Measurements from ENCODE around the gene ABCG2. TPM values are rescaled to one million over a fixed set of nuclear protein-coding genes. Genes with fewer than 3 reads are reported as not detected.

Gene ABCG2
- total RNA-seq, 2 experiments from 2014 or later = 1.8 to 4.4 TPM

GRCh38 chr4:88098993-88099752 is 59.3 kb downstream of the ABCG2 start:
- CTCF ChIA-PET = interaction anchor here (0.7 to 1.0 kb wide), 2 partner anchors 12 to 17 kb away, joined by 3 read pairs; no protein-coding TSS in a partner anchor
- Mint-ChIP-seq H3K4me3 (no peak overlapping the region), H3K27ac (no peak overlapping the region), H3K36me3 (no peaks in the 10 kb centered on the region), H3K4me1 (no peaks in the 10 kb centered on the region), H3K9me3 (ENCODE audit: low read depth) (no peaks in the 10 kb centered on the region), H3K27me3 (peaks cover 10% of the 10 kb centered on the region)
- DNase-seq (no peak), ATAC-seq (no peak)

- Mint-ChIP-seq H3K4me1 (no peaks in the 10 kb centered on the region), H3K27ac (no peak overlapping the region), H3K27me3 (peaks cover 4% of the 10 kb centered on the region), H3K36me3 (no peaks in the 10 kb centered on the region), H3K4me3 (no peak overlapping the region), H3K9me3 (ENCODE audit: low read depth) (no peaks in the 10 kb centered on the region)
- CTCF ChIA-PET = no interaction called here
- DNase-seq (no peak), ATAC-seq (no peak)
Observed at GRCh38 chr4:88097781-88098180, 60.7 kb downstream of the ABCG2 start.

GRCh38 chr4:88097301-88097700 is 61.1 kb downstream of the ABCG2 start:
- H3K4me3 Mint-ChIP-seq = no peak overlapping the region
- H3K27me3 Mint-ChIP-seq = peaks cover 4% of the 10 kb centered on the region

GRCh38 chr4:88093874-88094273 is 64.6 kb downstream of the ABCG2 start:
- Mint-ChIP-seq H3K4me1 (no peaks in the 10 kb centered on the region), H3K27ac (no peak overlapping the region), H3K9me3 (ENCODE audit: low read depth) (no peaks in the 10 kb centered on the region), H3K36me3 (no peaks in the 10 kb centered on the region), H3K27me3 (no peaks in the 10 kb centered on the region), H3K4me3 (no peak overlapping the region)
- CTCF ChIA-PET = no interaction called here
- no peak for ATAC-seq
- no peak for DNase-seq

More at GRCh38 chr4:88097301-88097700, 61.1 kb downstream of the ABCG2 start:
- H3K4me1 Mint-ChIP-seq = no peaks in the 10 kb centered on the region
- no peaks in the 10 kb centered on the region for H3K36me3 Mint-ChIP-seq
- H3K9me3 Mint-ChIP-seq (ENCODE audit: low read depth) = no peaks in the 10 kb centered on the region
- no peak overlapping the region for H3K27ac Mint-ChIP-seq
- DNase-seq = no peak
- CTCF ChIA-PET = no interaction called here
- ATAC-seq = no peak

GRCh38 chr4:88091378-88091777 is 67.1 kb downstream of the ABCG2 start:
- H3K36me3 Mint-ChIP-seq = no peaks in the 10 kb centered on the region
- peaks cover 3% of the 10 kb centered on the region for H3K27me3 Mint-ChIP-seq
- no peak overlapping the region for H3K27ac Mint-ChIP-seq
- no peak for DNase-seq
- H3K9me3 Mint-ChIP-seq (ENCODE audit: low read depth) = no peaks in the 10 kb centered on the region
- CTCF ChIA-PET = no interaction called here
- H3K4me1 Mint-ChIP-seq = no peaks in the 10 kb centered on the region
- no peak for ATAC-seq
- H3K4me3 Mint-ChIP-seq = no peak overlapping the region

GRCh38 chr4:88090898-88091297 is 67.5 kb downstream of the ABCG2 start:
- Mint-ChIP-seq H3K27ac (no peak overlapping the region), H3K27me3 (peaks cover 3% of the 10 kb centered on the region), H3K4me3 (no peak overlapping the region), H3K36me3 (no peaks in the 10 kb centered on the region), H3K9me3 (ENCODE audit: low read depth) (no peaks in the 10 kb centered on the region), H3K4me1 (no peaks in the 10 kb centered on the region)
- DNase-seq (no peak), ATAC-seq (no peak)
- CTCF ChIA-PET = no interaction called here

- no peak for DNase-seq
- Mint-ChIP-seq H3K27me3 (peaks cover 7% of the 10 kb centered on the region), H3K4me3 (no peak overlapping the region), H3K9me3 (ENCODE audit: low read depth) (no peaks in the 10 kb centered on the region), H3K27ac (no peak overlapping the region), H3K4me1 (no peaks in the 10 kb centered on the region), H3K36me3 (no peaks in the 10 kb centered on the region)
- no peak for ATAC-seq
- CTCF ChIA-PET = interaction anchor here (1.3 kb wide), 1 partner anchor 125 kb away, joined by 3 read pairs; no protein-coding TSS in a partner anchor
Observed at GRCh38 chr4:88087004-88087403, 71.4 kb downstream of the ABCG2 start.

- ATAC-seq = no peak
- no peaks in the 10 kb centered on the region for H3K9me3 Mint-ChIP-seq (ENCODE audit: low read depth)
- CTCF ChIA-PET = interaction anchor here (1.1 kb wide), 1 partner anchor 48 kb away, joined by 4 read pairs; no protein-coding TSS in a partner anchor
- no peak overlapping the region for H3K27ac Mint-ChIP-seq
- no peaks in the 10 kb centered on the region for H3K4me1 Mint-ChIP-seq
- H3K27me3 Mint-ChIP-seq = peaks cover 4% of the 10 kb centered on the region
- peaks cover 11% of the 10 kb centered on the region for H3K36me3 Mint-ChIP-seq
- DNase-seq = no peak
- H3K4me3 Mint-ChIP-seq = no peak overlapping the region
Observed at GRCh38 chr4:88080626-88081025, 77.8 kb downstream of the ABCG2 start.

GRCh38 chr4:88078579-88078978 is 79.9 kb downstream of the ABCG2 start:
- Mint-ChIP-seq H3K4me3 (no peak overlapping the region), H3K36me3 (peaks cover 24% of the 10 kb centered on the region), H3K27me3 (peaks cover 2% of the 10 kb centered on the region), H3K9me3 (ENCODE audit: low read depth) (no peaks in the 10 kb centered on the region), H3K4me1 (no peaks in the 10 kb centered on the region), H3K27ac (no peak overlapping the region)
- DNase-seq (no peak), ATAC-seq (no peak)
- CTCF ChIA-PET = no interaction called here

- CTCF ChIA-PET = no interaction called here
- no peak for ATAC-seq
- Mint-ChIP-seq H3K36me3 (peaks cover 24% of the 10 kb centered on the region), H3K4me3 (no peak overlapping the region), H3K9me3 (ENCODE audit: low read depth) (no peaks in the 10 kb centered on the region), H3K4me1 (no peaks in the 10 kb centered on the region), H3K27ac (no peak overlapping the region), H3K27me3 (no peaks in the 10 kb centered on the region)
- no peak for DNase-seq
Observed at GRCh38 chr4:88077911-88078524, 80.4 kb downstream of the ABCG2 start.

GRCh38 chr4:88075336-88075735 is 83.1 kb downstream of the ABCG2 start:
- CTCF ChIA-PET = interaction anchor here (0.7 kb wide), 1 partner anchor 42 kb away, joined by 3 read pairs; no protein-coding TSS in a partner anchor
- Mint-ChIP-seq H3K4me3 (no peak overlapping the region), H3K27me3 (no peaks in the 10 kb centered on the region), H3K36me3 (peaks cover 44% of the 10 kb centered on the region), H3K4me1 (peaks cover under 1% of the 10 kb centered on the region), H3K9me3 (ENCODE audit: low read depth) (peaks cover 3% of the 10 kb centered on the region), H3K27ac (no peak overlapping the region)
- DNase-seq (no peak), ATAC-seq (no peak)

- Mint-ChIP-seq H3K27ac (peak overlapping the region; percentile 55), H3K27me3 (no peaks in the 10 kb centered on the region), H3K36me3 (peaks cover 64% of the 10 kb centered on the region), H3K9me3 (ENCODE audit: low read depth) (peaks cover 3% of the 10 kb centered on the region), H3K4me3 (no peak overlapping the region), H3K4me1 (peaks cover 5% of the 10 kb centered on the region)
- ATAC-seq (no peak), DNase-seq (no peak)
- CTCF ChIA-PET = no interaction called here
Observed at GRCh38 chr4:88070031-88070430, 88.4 kb downstream of the ABCG2 start.

GRCh38 chr4:88064410-88064809 is 94.0 kb downstream of the ABCG2 start:
- no peaks in the 10 kb centered on the region for H3K4me1 Mint-ChIP-seq
- no peak overlapping the region for H3K4me3 Mint-ChIP-seq
- no peaks in the 10 kb centered on the region for H3K27me3 Mint-ChIP-seq
- no peaks in the 10 kb centered on the region for H3K9me3 Mint-ChIP-seq (ENCODE audit: low read depth)
- DNase-seq = no peak
- no peak for ATAC-seq
- CTCF ChIA-PET = no interaction called here
- no peak overlapping the region for H3K27ac Mint-ChIP-seq
- H3K36me3 Mint-ChIP-seq = peaks cover 32% of the 10 kb centered on the region

GRCh38 chr4:88063634-88064296 is 94.7 kb downstream of the ABCG2 start:
- Mint-ChIP-seq H3K9me3 (ENCODE audit: low read depth) (no peaks in the 10 kb centered on the region), H3K4me3 (no peak overlapping the region), H3K27ac (no peak overlapping the region), H3K36me3 (peaks cover 28% of the 10 kb centered on the region), H3K27me3 (no peaks in the 10 kb centered on the region), H3K4me1 (no peaks in the 10 kb centered on the region)
- ATAC-seq = no peak
- DNase-seq = no peak
- CTCF ChIA-PET = no interaction called here
